Thoracic aorta (tissue), 2 donors: ENCODE data around the gene LRP1-AS. TPM values are rescaled to one million over a fixed set of nuclear protein-coding genes. Genes with fewer than 3 reads are reported as not detected.
A peak's percentile ranks its signal among the peaks of the same experiment; 100 is the strongest.

ENCODE experiments used
- ATAC-seq: fragments of 150-250 bp; one replicate; pipeline ENCODE4 v1.8.0; 2017; ENCODE audit warnings: low read depth; ENCODE audit not compliant: insufficient number of reproducible peaks, low FRiP score
- DNase-seq: peaks from one replicate; pipeline ENCODE4 v3.0.0-alpha.2; 2020; ENCODE audit warnings: low spot score
- H3K27ac ChIP-seq, 2 donors: fragments of 200-600 bp; sonication (generic); 1 replicate in 1 of 2; 2 replicates in 1 of 2; pipeline ENCODE4 v1.5.1; 2016; ENCODE audit warnings: mild to moderate bottlenecking in 2 of 2, moderate library complexity in 2 of 2
- H3K27me3 ChIP-seq: fragments of 200-600 bp; sonication (generic); replicated peaks from 2 replicates; pipeline ENCODE4 v1.6.0; 2016; ENCODE audit warnings: mild to moderate bottlenecking; ENCODE audit not compliant: insufficient read depth
- H3K36me3 ChIP-seq: fragments of 200-600 bp; sonication (generic); one replicate; pipeline ENCODE4 v1.5.1; 2016
- H3K4me1 ChIP-seq, 2 donors: fragments of 200-600 bp; sonication (generic); 1 replicate in 1 of 2; 2 replicates in 1 of 2; pipeline versions ENCODE4 v1.5.1 to v1.6.0; 2016; ENCODE audit warnings: low read depth in 2 of 2, mild to moderate bottlenecking in 1 of 2; ENCODE audit not compliant: control insufficient read depth in 1 of 2
- H3K4me3 ChIP-seq: fragments of 200-600 bp; sonication (generic); 2 replicates; pipeline ENCODE4 v1.5.1; 2016; ENCODE audit warnings: mild to moderate bottlenecking
- H3K9me3 ChIP-seq: fragments of 200-600 bp; sonication (generic); 2 replicates; pipeline ENCODE4 v1.5.1; 2016
- total RNA-seq, 2 donors: library from RNA; depleted of rRNA; stranded (reverse); fragments of >200 nt; gene quantifications; one replicate each; pipeline versions ENCODE4 v1.1.0 to v1.2.3, GENCODE V29; 2016
- TF ChIP-seq, protein P1 (sequence below): fragments of 200-600 bp; sonication (generic); IDR thresholded peaks from one replicate; pipeline ENCODE4 v1.5.1; 2019; ENCODE audit warnings: antibody characterized with exemption

Gene LRP1-AS
- total RNA-seq, 2 donors from 2014 or later, result not detected

DNA sequence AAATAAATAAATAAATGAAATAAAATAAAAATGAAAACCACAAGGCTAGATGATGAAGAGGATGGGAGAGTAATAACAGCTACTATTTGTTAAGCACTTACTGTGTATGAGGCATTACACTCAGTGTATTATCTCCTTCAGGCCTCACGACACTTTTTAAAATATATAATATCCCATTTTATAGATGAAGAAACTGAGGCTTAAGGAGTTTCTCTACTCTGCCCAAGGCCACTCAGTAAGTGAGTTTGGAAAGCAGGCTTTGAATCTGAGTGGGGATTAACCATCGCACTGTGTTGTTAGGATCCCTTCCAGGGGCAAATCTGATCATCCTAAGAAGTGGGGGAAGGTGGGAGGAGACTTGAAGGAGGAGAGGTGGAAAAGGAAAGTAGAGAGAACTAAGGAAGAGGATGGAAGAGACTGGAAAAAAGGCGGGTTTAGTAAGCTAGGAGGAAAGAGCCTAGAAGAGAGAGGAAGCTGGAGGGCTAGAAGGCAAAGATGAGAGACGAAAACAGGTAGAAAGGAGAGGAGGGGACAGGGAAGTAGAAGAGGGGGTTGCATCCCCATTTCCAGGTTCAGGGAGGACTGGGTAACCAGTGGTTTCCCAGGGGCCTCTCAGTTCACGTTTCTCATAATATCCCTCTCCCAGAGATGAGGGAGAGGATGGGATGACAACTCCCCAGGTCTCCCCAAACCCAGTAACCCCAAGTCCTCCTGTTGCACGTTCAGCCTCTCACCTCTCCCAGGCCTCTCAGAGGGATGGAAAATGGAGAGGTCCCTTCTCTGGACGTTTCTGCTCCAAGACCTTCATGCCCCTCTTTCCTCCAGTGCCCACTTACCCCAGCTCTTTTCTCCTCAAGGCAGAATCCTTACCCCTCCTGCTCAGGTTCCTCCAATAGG is 38.0 kb downstream of the LRP1-AS start:
- H3K27me3 ChIP-seq, result no peaks in the 10 kb centered on the region
- TF ChIP-seq, protein P1, sequence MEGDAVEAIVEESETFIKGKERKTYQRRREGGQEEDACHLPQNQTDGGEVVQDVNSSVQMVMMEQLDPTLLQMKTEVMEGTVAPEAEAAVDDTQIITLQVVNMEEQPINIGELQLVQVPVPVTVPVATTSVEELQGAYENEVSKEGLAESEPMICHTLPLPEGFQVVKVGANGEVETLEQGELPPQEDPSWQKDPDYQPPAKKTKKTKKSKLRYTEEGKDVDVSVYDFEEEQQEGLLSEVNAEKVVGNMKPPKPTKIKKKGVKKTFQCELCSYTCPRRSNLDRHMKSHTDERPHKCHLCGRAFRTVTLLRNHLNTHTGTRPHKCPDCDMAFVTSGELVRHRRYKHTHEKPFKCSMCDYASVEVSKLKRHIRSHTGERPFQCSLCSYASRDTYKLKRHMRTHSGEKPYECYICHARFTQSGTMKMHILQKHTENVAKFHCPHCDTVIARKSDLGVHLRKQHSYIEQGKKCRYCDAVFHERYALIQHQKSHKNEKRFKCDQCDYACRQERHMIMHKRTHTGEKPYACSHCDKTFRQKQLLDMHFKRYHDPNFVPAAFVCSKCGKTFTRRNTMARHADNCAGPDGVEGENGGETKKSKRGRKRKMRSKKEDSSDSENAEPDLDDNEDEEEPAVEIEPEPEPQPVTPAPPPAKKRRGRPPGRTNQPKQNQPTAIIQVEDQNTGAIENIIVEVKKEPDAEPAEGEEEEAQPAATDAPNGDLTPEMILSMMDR, result no peak
- peak overlapping the region; percentile 95 for H3K27ac ChIP-seq
- peak overlapping the region; percentile 79 for H3K4me3 ChIP-seq
- peaks cover 16 to 36% of the 10 kb centered on the region in 2 donors for H3K4me1 ChIP-seq
- H3K36me3 ChIP-seq, result peaks cover 34% of the 10 kb centered on the region
- H3K9me3 ChIP-seq, result no peaks in the 10 kb centered on the region
- no peak for ATAC-seq
- DNase-seq, result no peak

DNA sequence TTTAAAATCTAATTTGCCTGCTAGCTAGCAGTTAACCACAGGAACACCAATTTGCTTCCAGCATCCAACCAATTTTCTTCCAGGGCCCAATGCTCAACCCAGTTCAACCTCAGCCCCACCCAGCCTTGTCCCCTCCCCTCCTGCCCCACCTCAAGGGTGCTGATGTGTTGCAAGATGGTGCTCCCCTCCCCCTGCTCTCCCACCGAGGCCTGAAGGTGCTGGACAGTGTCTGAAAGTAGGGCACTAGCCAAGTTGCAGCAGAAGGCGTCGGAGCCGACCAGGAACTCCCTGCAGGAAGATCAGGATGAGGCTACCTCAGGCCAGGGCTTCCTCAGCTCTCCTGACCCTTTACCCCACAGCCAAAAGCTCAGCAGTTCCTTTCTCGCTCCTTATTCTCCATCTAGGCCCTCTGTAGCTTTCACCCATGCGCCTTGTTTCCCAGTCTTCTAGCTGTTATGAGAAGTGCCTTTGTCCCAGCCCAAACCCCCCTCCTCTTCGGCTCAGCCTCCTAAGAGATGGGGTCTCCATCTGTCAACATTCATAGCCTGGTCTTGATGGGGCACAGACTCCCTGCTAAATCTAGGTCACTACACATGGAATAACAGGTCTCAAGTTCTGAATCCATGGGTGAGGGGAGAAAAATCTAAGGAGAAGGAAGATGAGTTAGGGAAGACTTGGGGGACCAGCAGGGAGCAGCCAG is 39.8 kb downstream of the LRP1-AS start:
- TF ChIP-seq, protein P1, result no peak
- no peak overlapping the region for H3K4me3 ChIP-seq
- H3K27ac ChIP-seq, result peak overlapping the region; percentile 5
- peaks cover 39% of the 10 kb centered on the region for H3K36me3 ChIP-seq
- DNase-seq (no peak), ATAC-seq (no peak)
- no peaks in the 10 kb centered on the region for H3K27me3 ChIP-seq
- H3K9me3 ChIP-seq, result no peaks in the 10 kb centered on the region
- peaks cover 16 to 33% of the 10 kb centered on the region in 2 donors for H3K4me1 ChIP-seq

DNA sequence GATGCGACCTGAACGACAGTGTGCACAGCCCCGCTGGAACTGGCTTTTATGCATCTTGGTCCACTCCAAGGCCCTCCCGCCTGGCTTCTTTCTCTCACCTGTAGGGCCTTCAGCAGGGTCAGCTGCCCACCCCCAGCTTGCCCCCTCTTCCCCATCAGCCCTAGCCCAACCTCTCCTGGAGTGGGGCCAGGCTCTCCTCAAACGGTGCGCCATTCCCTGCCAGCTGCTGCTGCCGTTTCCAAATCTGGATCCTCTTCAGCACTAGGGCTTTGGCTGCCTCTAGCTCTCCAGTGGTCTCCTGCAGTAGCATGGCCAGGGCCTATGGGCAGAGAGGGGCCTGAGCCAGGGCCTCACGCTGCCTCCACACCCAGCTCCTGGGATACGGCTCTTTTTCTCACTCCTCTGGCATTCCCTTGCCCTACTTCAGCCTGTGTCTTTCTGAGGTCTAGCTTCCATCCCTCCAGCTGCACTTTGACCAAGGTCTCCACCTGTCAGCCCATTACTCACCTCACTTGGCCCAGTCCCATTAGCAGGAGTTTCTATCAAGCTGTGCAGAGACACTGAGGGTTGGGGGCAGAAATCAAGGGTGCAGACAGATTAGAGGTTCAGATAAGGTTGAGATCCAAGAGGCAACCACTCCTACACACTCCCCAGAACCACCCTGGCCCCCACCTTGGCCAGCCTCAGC is 41.3 kb downstream of the LRP1-AS start:
- DNase-seq, result no peak
- no peaks in the 10 kb centered on the region for H3K9me3 ChIP-seq
- H3K4me3 ChIP-seq, result no peak overlapping the region
- peaks cover 48% of the 10 kb centered on the region for H3K36me3 ChIP-seq
- no peak overlapping the region for H3K27ac ChIP-seq
- H3K27me3 ChIP-seq, result no peaks in the 10 kb centered on the region
- ATAC-seq, result no peak
- peaks cover 16 to 28% of the 10 kb centered on the region in 2 donors for H3K4me1 ChIP-seq
- TF ChIP-seq, protein P1, result no peak

DNA sequence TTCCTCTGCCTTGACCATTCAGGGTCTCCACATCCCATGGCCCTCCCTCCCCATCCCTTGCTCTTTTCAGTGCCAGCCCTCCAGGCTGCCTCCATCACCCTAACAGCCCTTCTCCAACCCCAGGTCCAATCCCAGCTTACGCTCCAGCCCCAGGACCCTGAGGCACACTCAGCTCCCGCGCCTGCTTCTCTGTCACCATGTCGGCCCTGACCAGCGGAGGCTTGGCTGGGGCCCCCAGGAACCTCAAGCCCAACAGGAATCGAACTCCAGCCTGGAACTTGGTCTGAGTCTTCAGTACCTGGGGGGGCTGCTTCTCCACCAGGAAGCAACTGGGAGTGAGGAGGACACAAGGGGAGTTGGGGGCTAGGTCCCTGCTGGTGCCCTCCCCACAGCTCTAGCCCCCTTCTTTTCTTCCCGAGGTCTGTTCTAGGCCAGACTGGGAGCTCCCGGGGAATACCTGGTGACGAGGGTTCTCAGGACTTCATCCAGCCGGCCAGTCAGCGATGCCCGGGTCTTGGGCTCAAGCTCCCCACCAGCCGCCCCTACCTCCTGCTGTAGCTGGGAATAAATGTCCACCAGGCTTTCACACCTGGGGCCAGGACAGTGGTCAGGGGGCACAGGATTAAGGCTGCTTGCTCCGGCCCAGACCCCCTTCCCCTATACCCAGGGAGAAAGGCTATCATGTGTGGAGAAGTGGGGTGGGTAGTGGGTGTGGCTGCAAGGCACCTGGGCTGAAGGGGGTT is 42.2 kb downstream of the LRP1-AS start:
- Histone ChIP-seq H3K9me3 (no peaks in the 10 kb centered on the region), H3K4me3 (no peak overlapping the region), H3K27ac (no peak overlapping the region), H3K36me3 (peaks cover 48% of the 10 kb centered on the region), H3K4me1 (peaks cover 16 to 28% of the 10 kb centered on the region in 2 donors), H3K27me3 (no peaks in the 10 kb centered on the region)
- ATAC-seq (no peak), DNase-seq (no peak)
- TF ChIP-seq, protein P1, result no peak
